ENCODE data around the gene DIDO1. TPM values are rescaled to one million over a fixed set of nuclear protein-coding genes. Genes with fewer than 3 reads are reported as not detected.

The DIDO1 gene
- total RNA-seq, 4 donors from 2014 or later: 67.7 to 92.9 (median 72.2) TPM

- intact Hi-C loops (cut with DNase I): no loop called here
- TF ChIP-seq CTCF (IDR thresholded peaks at IDR 0.05): no peak
- TF ChIP-seq POLR2A (IDR thresholded peaks at IDR 0.05): no peak
- H3K27me3 ChIP-seq: no peaks in the 10 kb centered on the region
- no peaks in the 10 kb centered on the region for H3K9me3 ChIP-seq
- DNase-seq: no peak
- H3K4me1 ChIP-seq: peaks cover 9% of the 10 kb centered on the region in 2 donors
- no peak overlapping the region for H3K4me3 ChIP-seq (replicated peaks in 1 of 3)
- 92 to 94% methylated on average over 11 of the region's 11 CpGs for WGBS, 2 donors
- peaks cover 62 to 67% of the 10 kb centered on the region in 2 donors for H3K36me3 ChIP-seq
- H3K27ac ChIP-seq: no peak overlapping the region
Observed at GRCh38 chr20:62910217-62910766, 16.0 kb downstream of the DIDO1 start.

GRCh38 chr20:62908971-62909791 is 17.1 kb downstream of the DIDO1 start:
- intact Hi-C loops (cut with DNase I): no loop called here
- DNase-seq: no peak
- Histone ChIP-seq H3K27ac (no peak overlapping the region), H3K27me3 (no peaks in the 10 kb centered on the region), H3K4me3 (replicated peaks in 1 of 3) (no peak overlapping the region), H3K4me1 (peaks cover 2 to 4% of the 10 kb centered on the region in 2 donors), H3K9me3 (no peaks in the 10 kb centered on the region), H3K36me3 (peaks cover 70 to 78% of the 10 kb centered on the region in 2 donors)
- WGBS, 2 donors: 89% methylated on average over 18 of the region's 18 CpGs
- TF ChIP-seq CTCF (IDR thresholded peaks at IDR 0.05) (no peak), POLR2A (IDR thresholded peaks at IDR 0.05) (no peak)

- H3K27ac ChIP-seq: no peak overlapping the region
- 79% methylated on average over 16 of the region's 16 CpGs for WGBS, 2 donors
- intact Hi-C loops (cut with DNase I): no loop called here
- H3K9me3 ChIP-seq: no peaks in the 10 kb centered on the region
- peaks cover 78 to 91% of the 10 kb centered on the region in 2 donors for H3K36me3 ChIP-seq
- no peaks in the 10 kb centered on the region for H3K27me3 ChIP-seq
- peak in 4 of 6 experiments; percentile 10 to 38 (median 12) for TF ChIP-seq CTCF (IDR thresholded peaks at IDR 0.05)
- no peak for TF ChIP-seq POLR2A (IDR thresholded peaks at IDR 0.05)
- H3K4me1 ChIP-seq: peaks cover 0 to 4% of the 10 kb centered on the region in 2 donors
- no peak overlapping the region for H3K4me3 ChIP-seq (replicated peaks in 1 of 3)
- no peak for DNase-seq
Observed at GRCh38 chr20:62907384-62908317, 18.7 kb downstream of the DIDO1 start.

- Histone ChIP-seq H3K4me1 (peaks cover 0 to 4% of the 10 kb centered on the region in 2 donors), H3K27ac (no peak overlapping the region), H3K36me3 (peaks cover 81 to 95% of the 10 kb centered on the region in 2 donors), H3K4me3 (replicated peaks in 1 of 3) (no peak overlapping the region), H3K27me3 (no peaks in the 10 kb centered on the region), H3K9me3 (no peaks in the 10 kb centered on the region)
- DNase-seq: no peak
- intact Hi-C loops (cut with DNase I): no loop called here
- 91% methylated on average over 31 of the region's 31 CpGs for WGBS, 2 donors
- TF ChIP-seq CTCF (IDR thresholded peaks at IDR 0.05): no peak
- TF ChIP-seq POLR2A (IDR thresholded peaks at IDR 0.05): no peak
Observed at GRCh38 chr20:62906647-62907375, 19.5 kb downstream of the DIDO1 start.
